OCI-LY1 (cell line): ENCODE results near the gene BABAM2.

ENCODE experiments used
- H2AFZ ChIP-seq: fragments of 200-600 bp; sonication (generic), shearing (Covaris generic); 2 replicates; pipeline ENCODE4 v1.6.0; 2014; ENCODE audit warnings: antibody characterized with exemption, mild to moderate bottlenecking, low read length
- H3F3A ChIP-seq: fragments of 200-600 bp; sonication (generic), shearing (Covaris generic); 2 replicates; pipeline ENCODE4 v1.6.0; 2014; ENCODE audit warnings: mild to moderate bottlenecking, antibody characterized with exemption, low read length, moderate library complexity; ENCODE audit not compliant: insufficient read depth
- H3K27ac ChIP-seq: fragments of 200-600 bp; sonication (generic); 2 replicates; pipeline ENCODE4 v1.5.1; 2014; ENCODE audit warnings: low read length, mixed run types, mild to moderate bottlenecking, low read depth; ENCODE audit not compliant: poor library complexity, severe bottlenecking
- H3K27me3 ChIP-seq: fragments of 200-600 bp; sonication (generic); 2 replicates; pipeline ENCODE4 v1.6.0; 2014; ENCODE audit warnings: antibody characterized with exemption, mild to moderate bottlenecking, low read length, moderate library complexity; ENCODE audit not compliant: insufficient read depth
- H3K36me3 ChIP-seq: fragments of 200-600 bp; sonication (generic); 2 replicates; pipeline ENCODE4 v1.6.1; 2014; ENCODE audit warnings: mild to moderate bottlenecking, antibody characterized with exemption, low read length, moderate library complexity, mixed read lengths; ENCODE audit not compliant: insufficient read depth
- H3K4me1 ChIP-seq: fragments of 200-600 bp; sonication (generic); 2 replicates; pipeline ENCODE4 v1.5.1; 2014; ENCODE audit warnings: mild to moderate bottlenecking, low read length, moderate library complexity; ENCODE audit not compliant: insufficient read depth, severe bottlenecking
- H3K4me2 ChIP-seq: fragments of 200-600 bp; sonication (generic), shearing (Covaris generic); 2 replicates; pipeline ENCODE4 v1.6.1; 2014; ENCODE audit warnings: low read length
- H3K4me3 ChIP-seq: fragments of 200-600 bp; sonication (generic); 2 replicates; pipeline ENCODE4 v1.5.1; 2014; ENCODE audit warnings: low read length, low read depth, mild to moderate bottlenecking, mixed read lengths; ENCODE audit not compliant: poor library complexity, severe bottlenecking
- H3K79me2 ChIP-seq: fragments of 200-600 bp; shearing (Covaris generic); 2 replicates; pipeline ENCODE4 v1.6.1; 2016; ENCODE audit warnings: mixed run types, low read length, mixed read lengths; ENCODE audit not compliant: insufficient read depth
- H3K9ac ChIP-seq: fragments of 200-600 bp; sonication (generic), shearing (Covaris generic); 2 replicates; pipeline ENCODE4 v1.6.1; 2014; ENCODE audit warnings: mild to moderate bottlenecking, low read length, mixed read lengths
- H3K9me2 ChIP-seq: fragments of 200-600 bp; sonication (generic), shearing (Covaris generic); 2 replicates; pipeline ENCODE4 v1.6.1; 2014; ENCODE audit warnings: low read depth, mild to moderate bottlenecking, low read length, mixed read lengths
- H3K9me3 ChIP-seq: fragments of 200-600 bp; shearing (Covaris generic); 2 replicates; pipeline ENCODE4 v1.6.1; 2014; ENCODE audit warnings: low read length, mixed read lengths
- H4K20me1 ChIP-seq: fragments of 200-600 bp; sonication (generic), shearing (Covaris generic); 2 replicates; pipeline ENCODE4 v1.6.0; 2016; ENCODE audit warnings: mild to moderate bottlenecking, low read length; ENCODE audit not compliant: insufficient read depth
- CTCF ChIP-seq: fragments of 200-600 bp; sonication (generic), shearing (Covaris generic); IDR thresholded peaks from 2 replicates; pipeline ENCODE4 v1.5.1; 2017; ENCODE audit warnings: mild to moderate bottlenecking, antibody characterized with exemption, low read length, moderate library complexity, mixed read lengths
- EZH2 ChIP-seq: fragments of 200-600 bp; sonication (generic), shearing (Covaris generic); IDR thresholded peaks from 2 replicates; pipeline ENCODE4 v1.8.0; 2017; ENCODE audit warnings: borderline replicate concordance, mixed run types, mild to moderate bottlenecking, antibody characterized with exemption, low read length, moderate library complexity, mixed read lengths

Gene BABAM2

GRCh38 chr2:28357948-28358667, 467.6 kb downstream of the BABAM2 start:
- TF ChIP-seq CTCF (no peak), EZH2 (no peak)
- Histone ChIP-seq H3K27me3 (no peaks in the 10 kb centered on the region), H3K4me2 (no peak overlapping the region), H4K20me1 (no peaks in the 10 kb centered on the region), H3K4me1 (no peaks in the 10 kb centered on the region), H3K9ac (no peak overlapping the region), H3K79me2 (no peaks in the 10 kb centered on the region), H3K9me2 (no peaks in the 10 kb centered on the region), H3K36me3 (no peaks in the 10 kb centered on the region), H2AFZ (no peak overlapping the region), H3F3A (no peaks in the 10 kb centered on the region), H3K9me3 (no peaks in the 10 kb centered on the region), H3K4me3 (no peak overlapping the region), H3K27ac (no peak overlapping the region)

- Histone ChIP-seq H3K36me3 (no peaks in the 10 kb centered on the region), H3K9ac (no peak overlapping the region)
Observed at GRCh38 chr2:28358668-28359201, 468.2 kb downstream of the BABAM2 start.

GRCh38 chr2:28359222-28360057, 468.9 kb downstream of the BABAM2 start:
- Histone ChIP-seq H3K79me2 (no peaks in the 10 kb centered on the region), H3K4me1 (no peaks in the 10 kb centered on the region), H4K20me1 (no peaks in the 10 kb centered on the region), H3K9me3 (no peaks in the 10 kb centered on the region), H3K27ac (no peak overlapping the region), H2AFZ (no peak overlapping the region), H3K4me3 (no peak overlapping the region), H3K4me2 (no peak overlapping the region; the same call in 1 of the 2 replicates), H3K36me3 (no peaks in the 10 kb centered on the region), H3F3A (no peaks in the 10 kb centered on the region), H3K9me2 (no peaks in the 10 kb centered on the region), H3K9ac (no peak overlapping the region), H3K27me3 (no peaks in the 10 kb centered on the region)
- no peak for TF ChIP-seq EZH2
- TF ChIP-seq CTCF = no peak

More at GRCh38 chr2:28358668-28359201, 468.2 kb downstream of the BABAM2 start:
- Histone ChIP-seq H3K27ac (no peak overlapping the region), H3K79me2 (no peaks in the 10 kb centered on the region), H3K9me3 (no peaks in the 10 kb centered on the region), H3K4me1 (no peaks in the 10 kb centered on the region), H4K20me1 (no peaks in the 10 kb centered on the region), H2AFZ (no peak overlapping the region), H3K4me3 (no peak overlapping the region), H3F3A (no peaks in the 10 kb centered on the region), H3K27me3 (no peaks in the 10 kb centered on the region), H3K9me2 (no peaks in the 10 kb centered on the region), H3K4me2 (no peak overlapping the region)
- TF ChIP-seq CTCF (no peak), EZH2 (no peak)
